Stimulated activated CD4-positive, alpha-beta T cell treated with anti-CD3 and anti-CD28 coated beads, Interleukin-4, amount 100 ng/mL, for 4 hours (primary cell): ENCODE measurements around the gene ANKRD44.
"Not testable (repeated sequence)": the region's sequence is repeated elsewhere in the genome, so short reads cannot be mapped to it uniquely, and the experiment has no call there.

Source experiments
- DNase-seq, 2 experiments: peaks; one replicate each; pipeline ENCODE4 v3.0.0-alpha.2; 2020

ANKRD44 gene

GRCh38 chr2:197071213-197071612, 239.4 kb downstream of the ANKRD44 start:
- DNase-seq = no peak

GRCh38 chr2:197069958-197070357, 240.6 kb downstream of the ANKRD44 start:
- no peak for DNase-seq

GRCh38 chr2:197062574-197062973, 248.0 kb downstream of the ANKRD44 start:
- DNase-seq = not testable (repeated sequence)

DNA sequence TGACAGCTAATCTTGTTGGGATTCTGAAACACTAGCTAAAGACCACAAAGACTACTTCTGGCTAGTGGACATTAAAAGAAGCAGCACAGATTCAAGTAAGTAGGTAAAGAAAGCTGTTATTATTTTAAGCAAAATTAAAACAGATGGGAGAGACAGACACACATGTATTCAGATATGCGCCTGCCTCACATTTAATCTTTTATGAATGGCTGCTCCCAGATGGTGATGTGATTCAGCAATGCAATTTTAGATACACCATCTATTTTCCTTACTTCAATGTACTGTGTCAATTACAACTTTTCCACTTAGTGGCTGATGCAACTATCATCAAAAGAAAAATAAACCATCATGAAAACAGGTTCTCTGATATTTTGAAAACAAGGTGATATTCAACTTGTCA, 251.1 kb downstream of the ANKRD44 start:
- no peak for DNase-seq

DNA sequence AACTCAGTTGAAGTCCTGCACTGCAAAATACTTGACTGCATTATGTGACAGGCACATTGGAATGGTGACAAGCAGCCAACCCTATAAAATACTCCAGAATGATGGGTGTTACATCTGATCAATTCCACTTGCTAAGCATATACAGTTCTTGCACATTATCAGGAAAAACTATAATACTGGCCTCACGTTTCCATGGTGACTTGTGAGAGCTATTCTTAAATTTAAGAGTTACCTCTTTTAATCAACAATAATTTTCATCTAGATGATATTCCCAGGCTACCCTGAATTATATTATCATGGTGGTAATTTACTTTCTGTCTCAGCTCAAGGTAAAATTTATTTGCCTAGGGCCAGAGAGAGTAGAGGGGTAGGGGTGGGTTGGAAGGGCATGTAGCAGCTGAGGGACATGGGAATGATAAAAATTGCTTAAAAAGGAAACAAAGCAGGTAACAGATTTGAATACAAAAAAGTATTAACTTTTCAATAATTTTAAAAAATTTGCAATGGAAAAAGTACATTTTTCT, 251.7 kb downstream of the ANKRD44 start:
- DNase-seq = no peak

DNA sequence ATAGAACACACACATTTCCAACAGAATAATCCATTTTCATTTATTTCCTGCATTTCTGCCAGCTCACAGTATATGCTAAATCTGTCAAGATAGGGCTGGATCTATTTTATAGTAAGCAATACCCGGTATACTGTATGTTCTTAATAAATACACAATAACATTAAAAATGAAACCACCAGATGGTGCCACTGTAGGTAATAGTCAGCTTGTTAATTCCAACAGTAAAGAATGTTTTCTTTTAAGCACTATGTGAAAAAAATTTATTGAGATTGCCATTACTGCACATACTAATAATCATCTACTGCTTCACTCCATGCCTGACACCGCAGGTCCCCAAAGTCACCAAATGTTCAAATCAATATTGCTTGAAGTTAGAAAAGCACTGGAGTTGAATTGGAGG, 252.6 kb downstream of the ANKRD44 start:
- no peak for DNase-seq

DNA sequence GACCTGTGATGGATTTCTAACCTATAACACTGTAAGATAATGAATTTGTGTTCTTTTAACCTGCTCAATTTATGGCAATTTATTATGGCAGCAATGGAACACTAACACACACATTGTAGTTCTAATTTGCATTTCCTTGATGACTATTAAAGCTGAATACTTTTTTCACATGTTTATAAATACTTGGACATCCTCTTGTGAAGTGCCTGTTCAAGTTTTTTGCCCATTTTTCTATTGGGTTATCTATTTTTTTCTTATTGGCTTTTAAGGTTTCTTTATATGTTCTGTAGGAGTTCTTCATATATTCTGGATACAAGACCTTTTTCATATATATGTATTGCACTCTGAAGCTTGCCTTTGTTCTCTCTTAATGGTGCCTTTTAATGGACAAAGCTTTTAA, 255.5 kb downstream of the ANKRD44 start:
- no peak for DNase-seq

GRCh38 chr2:197054437-197054836, 256.1 kb downstream of the ANKRD44 start:
- DNase-seq = no peak

DNA sequence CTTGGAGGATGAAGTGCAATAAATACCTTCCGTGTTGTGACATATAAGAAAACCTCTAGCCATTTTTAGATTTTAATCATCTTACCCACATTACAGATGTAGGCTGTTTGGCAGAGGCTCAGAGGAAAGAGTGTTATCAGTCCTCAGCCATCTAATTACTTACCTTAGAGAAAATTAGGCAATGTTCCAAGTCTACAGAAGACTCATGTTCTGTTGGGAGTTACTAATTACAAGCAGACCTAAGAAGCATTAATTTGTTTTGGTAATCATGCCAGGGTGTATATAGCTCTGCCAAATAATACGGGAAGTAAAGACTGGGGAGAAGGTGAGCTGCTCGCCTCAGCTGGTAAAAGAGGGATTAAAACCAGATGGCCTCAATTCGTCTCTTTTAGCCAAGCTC, 258.2 kb downstream of the ANKRD44 start:
- DNase-seq = no peak

DNA sequence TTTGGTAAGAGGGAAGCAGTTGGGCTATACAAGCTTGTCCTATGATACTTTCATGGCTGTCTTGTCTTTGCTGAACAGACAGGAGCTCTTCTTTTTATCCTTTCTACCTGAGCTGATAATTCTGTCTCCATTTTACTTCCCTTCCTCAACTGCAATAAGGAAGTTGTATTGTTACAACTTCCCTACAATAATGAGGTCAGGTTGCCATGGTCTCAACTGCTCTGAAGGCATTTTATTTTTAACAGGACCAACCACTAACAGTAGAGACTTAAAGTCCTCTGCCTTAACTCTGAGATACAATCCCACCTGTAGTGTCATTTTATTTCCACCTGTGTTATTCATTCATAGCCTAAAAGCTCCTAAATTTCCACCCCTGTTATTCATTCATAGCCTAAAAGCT, 265.5 kb downstream of the ANKRD44 start:
- DNase-seq = no peak

DNA sequence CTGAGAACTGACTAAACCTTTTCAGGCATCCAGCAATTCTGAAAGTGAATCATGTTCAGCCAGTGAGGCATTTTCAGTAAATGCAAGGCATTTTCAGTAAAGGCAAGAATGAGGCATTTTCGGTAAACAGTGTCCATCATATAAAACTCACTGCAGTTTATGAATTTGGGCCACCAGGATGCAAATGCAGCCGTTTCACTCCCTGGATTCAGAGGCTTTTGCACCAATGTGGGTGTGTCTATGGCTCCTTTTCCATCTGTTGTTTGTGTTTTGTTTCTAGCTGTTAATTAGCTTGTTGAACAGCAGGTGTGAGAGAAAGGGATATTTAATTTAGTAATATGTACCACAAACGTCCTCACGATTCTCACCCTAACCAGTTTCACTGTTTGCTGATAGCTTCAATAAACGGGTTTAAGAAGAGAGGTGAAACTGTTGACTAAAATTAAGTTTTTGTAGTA, 267.8 kb downstream of the ANKRD44 start:
- DNase-seq = no peak

DNA sequence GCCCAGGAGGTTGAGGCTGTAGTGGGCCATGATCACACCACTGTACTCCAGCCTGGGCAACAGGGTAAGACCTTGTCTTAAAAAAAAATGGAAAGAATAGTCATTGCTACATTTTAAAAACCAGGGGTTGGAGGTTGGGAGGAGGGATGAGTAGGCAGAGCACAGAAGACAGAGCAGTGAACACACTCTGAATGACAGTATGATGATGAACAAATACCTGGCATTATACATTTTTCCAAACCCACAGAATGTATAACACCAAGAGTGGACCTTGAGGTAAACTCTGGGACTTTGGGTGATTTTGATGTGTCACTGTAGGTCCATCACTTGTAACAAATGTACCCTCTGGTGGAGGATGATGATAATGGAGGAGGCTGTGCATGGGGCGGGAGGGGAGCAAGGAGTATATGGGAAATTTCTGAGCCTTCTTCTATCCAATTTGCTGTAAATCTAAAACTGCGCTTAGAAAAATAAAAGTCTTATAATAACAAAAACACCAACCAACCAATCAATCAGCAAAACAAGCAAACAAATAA, 272.6 kb downstream of the ANKRD44 start:
- DNase-seq = no peak

- no peak for DNase-seq
These were observed 275.6 kb downstream of the ANKRD44 start for GRCh38 chr2:197035002-197035401.

- no peak for DNase-seq
These were observed 276.3 kb downstream of the ANKRD44 start for GRCh38 chr2:197034292-197034691.

DNA sequence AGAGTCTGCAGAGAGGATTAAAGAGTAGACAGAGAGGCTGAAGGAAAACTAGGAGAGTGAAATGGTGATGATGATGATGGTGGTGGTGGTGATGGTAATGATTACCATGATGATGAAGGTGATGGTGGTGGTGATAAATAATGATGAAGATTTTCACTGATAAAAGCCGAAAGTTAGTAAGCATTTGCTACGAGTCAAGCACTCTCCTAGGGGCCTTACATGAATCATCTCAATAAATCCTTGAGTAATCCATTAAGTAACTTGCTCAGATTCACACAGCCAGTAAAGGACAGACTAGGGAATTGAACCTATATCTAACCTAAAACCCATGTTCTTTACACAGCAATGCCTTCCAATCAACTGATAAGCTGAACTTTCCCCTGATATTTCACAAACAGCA, 277.4 kb downstream of the ANKRD44 start:
- DNase-seq = no peak

DNA sequence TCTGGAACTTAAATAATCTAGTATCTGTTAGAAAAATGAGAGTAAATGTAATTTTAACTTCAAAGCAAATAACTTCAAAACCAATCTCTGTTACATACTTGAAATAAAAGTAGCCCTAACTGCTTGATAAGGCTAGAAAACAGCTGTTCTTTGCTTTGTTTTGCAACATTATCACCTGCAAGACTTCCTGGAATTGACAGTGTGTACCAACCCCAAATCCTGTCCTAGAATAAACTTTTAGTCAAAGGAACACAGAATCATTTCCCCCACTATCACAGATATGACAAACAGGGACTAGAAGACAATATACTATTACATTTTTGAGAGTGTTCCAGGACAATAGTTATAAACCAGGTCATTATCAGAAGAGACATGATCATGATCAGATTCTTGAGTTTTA, 278.8 kb downstream of the ANKRD44 start:
- DNase-seq = no peak

DNA sequence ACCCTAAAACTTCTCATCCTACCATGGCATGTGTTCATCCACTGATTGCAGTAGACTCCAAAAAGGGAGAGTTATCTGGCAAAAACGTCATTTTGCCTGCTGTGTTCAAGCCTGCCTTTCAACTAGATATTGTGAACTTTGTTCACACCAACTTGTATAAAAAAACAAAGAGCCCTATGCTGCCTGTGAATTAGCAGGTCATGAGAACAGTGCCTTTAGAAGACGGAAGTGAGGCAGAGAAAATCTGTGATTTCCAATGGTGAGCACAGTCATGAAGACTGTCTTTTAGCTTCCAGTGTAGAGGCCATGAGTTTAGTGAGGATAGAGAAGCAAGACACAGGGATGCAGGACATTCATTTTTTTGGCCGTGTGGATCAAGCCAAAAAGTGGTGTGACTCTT, 280.5 kb downstream of the ANKRD44 start:
- DNase-seq = no peak

DNA sequence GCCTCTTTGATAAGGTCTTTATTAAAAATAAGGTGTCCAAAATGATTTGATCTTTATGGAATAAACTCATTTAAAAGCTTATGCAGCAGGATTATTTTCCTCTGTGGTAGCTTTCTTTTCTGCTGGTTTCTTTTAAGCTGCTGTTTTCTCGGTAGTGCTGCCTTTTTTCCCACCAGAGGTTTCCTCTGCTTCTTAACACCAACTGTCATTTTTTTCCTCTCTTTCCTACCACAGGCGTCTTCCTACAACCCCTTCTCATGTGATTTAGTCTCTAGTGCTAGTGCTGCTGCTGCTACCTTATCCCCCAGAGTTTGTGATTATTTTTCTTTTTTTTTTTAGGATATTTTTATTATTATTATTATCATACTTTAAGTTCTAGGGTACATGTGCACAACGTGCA, 281.9 kb downstream of the ANKRD44 start:
- no peak for DNase-seq

- DNase-seq = no peak
These were observed 282.4 kb downstream of the ANKRD44 start for GRCh38 chr2:197028230-197028629.

- no peak for DNase-seq
These were observed 286.4 kb downstream of the ANKRD44 start for GRCh38 chr2:197024206-197024605.

DNA sequence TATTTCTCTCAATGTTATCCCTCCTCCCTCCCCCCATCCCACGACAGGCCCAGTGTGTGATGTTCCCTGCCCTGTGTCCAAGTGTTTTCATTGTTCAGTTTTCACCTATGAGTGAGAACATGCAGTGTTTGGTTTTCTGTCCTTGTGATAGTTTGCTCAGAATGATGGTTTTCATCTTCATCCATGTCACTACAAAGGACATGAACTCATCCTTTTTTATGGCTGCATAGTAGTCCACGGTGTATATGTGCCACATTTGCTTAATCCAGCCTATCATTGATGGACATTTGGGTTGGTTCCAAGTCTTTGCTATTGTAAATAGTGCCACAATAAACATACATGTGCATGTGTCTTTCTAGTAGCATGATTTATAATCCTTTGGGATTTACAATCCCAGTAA, 289.7 kb downstream of the ANKRD44 start:
- not testable (repeated sequence) for DNase-seq

DNA sequence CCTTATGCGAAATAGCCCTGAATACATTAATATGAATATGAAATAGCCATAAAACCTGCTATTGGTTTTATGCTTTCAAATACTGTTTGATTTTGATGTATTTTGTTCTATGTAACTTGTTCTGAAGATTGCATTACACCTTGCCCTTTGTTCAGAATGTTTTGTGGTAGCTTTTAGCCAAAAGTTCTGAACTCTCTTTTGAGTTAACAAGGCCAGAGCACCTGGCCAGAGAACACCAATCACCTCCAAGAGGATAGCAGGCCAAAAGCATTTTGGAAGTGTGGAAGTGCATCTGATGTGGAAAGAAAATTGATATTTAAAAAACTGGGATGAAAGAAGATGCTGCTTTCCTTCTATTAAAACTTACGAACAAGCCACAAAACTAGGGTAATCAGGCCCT, 297.5 kb downstream of the ANKRD44 start:
- DNase-seq = no peak

GRCh38 chr2:197011801-197012641, 298.6 kb downstream of the ANKRD44 start:
- DNase-seq = peak in 1 of 2 experiments; percentile 6

- DNase-seq = no peak
These were observed 299.6 kb downstream of the ANKRD44 start for GRCh38 chr2:197011021-197011417.
